Measurements from ENCODE around the gene BTBD18.

DNA sequence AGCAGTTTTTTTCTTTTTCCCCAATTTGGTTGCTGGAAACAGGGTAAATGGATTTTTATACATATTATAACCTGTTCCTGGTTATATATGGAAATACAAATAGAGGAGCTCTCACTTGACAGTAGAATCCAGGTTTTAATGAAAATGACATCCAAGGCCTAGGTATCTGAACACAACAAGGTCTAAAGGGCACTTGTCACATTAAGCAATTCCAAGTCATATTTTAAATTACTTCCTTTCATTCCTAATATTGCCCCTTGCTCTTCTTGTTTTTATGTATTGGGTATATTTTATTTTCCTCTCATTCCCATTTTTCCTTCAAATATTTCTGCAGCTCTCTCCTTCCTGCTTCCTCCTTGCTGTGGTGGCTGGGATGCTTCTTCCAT, 37.1 kb upstream of the BTBD18 start:
- TF ChIP-seq, protein P1, sequence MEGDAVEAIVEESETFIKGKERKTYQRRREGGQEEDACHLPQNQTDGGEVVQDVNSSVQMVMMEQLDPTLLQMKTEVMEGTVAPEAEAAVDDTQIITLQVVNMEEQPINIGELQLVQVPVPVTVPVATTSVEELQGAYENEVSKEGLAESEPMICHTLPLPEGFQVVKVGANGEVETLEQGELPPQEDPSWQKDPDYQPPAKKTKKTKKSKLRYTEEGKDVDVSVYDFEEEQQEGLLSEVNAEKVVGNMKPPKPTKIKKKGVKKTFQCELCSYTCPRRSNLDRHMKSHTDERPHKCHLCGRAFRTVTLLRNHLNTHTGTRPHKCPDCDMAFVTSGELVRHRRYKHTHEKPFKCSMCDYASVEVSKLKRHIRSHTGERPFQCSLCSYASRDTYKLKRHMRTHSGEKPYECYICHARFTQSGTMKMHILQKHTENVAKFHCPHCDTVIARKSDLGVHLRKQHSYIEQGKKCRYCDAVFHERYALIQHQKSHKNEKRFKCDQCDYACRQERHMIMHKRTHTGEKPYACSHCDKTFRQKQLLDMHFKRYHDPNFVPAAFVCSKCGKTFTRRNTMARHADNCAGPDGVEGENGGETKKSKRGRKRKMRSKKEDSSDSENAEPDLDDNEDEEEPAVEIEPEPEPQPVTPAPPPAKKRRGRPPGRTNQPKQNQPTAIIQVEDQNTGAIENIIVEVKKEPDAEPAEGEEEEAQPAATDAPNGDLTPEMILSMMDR (IDR thresholded peaks at IDR 0.05), result no peak
- no peak for TF ChIP-seq POLR2A (IDR thresholded peaks at IDR 0.05)

Data from testis (tissue), 2 donors.